ENCODE results near the gene GRM1. TPM values are rescaled to one million over a fixed set of nuclear protein-coding genes. Genes with fewer than 3 reads are reported as not detected.

Gene GRM1
- total RNA-seq, 1 donor from 2014 or later = under 0.01 TPM

GRCh38 chr6:146071781-146072180 lies 42.9 kb downstream of the GRM1 start:
- TF ChIP-seq CTCF (IDR thresholded peaks at IDR 0.05; ENCODE audit: insufficient read depth, low read length, poor library complexity, severe bottlenecking) = no peak
- DNase-seq (ENCODE audit: low read depth) = no peak

GRCh38 chr6:146077992-146078391 lies 49.1 kb downstream of the GRM1 start:
- TF ChIP-seq CTCF (IDR thresholded peaks at IDR 0.05; ENCODE audit: insufficient read depth, low read length, poor library complexity, severe bottlenecking) = no peak
- no peaks in the 10 kb centered on the region for H3K27me3 ChIP-seq (ENCODE audit: control insufficient read depth, insufficient read depth, low read length)
- H3K4me3 ChIP-seq (ENCODE audit: low read depth, low read length) = no peak overlapping the region
- DNase-seq (ENCODE audit: low read depth) = no peak
- H3K36me3 ChIP-seq (ENCODE audit: control insufficient read depth, insufficient read depth, low read length) = no peaks in the 10 kb centered on the region

More at GRCh38 chr6:146071781-146072180, 42.9 kb downstream of the GRM1 start:
- Histone ChIP-seq H3K4me3 (ENCODE audit: low read depth, low read length) (no peak overlapping the region), H3K27me3 (ENCODE audit: control insufficient read depth, insufficient read depth, low read length) (no peaks in the 10 kb centered on the region), H3K36me3 (ENCODE audit: control insufficient read depth, insufficient read depth, low read length) (no peaks in the 10 kb centered on the region)

GRCh38 chr6:146087386-146087785 lies 58.5 kb downstream of the GRM1 start:
- no peak for TF ChIP-seq CTCF (IDR thresholded peaks at IDR 0.05; ENCODE audit: insufficient read depth, low read length, poor library complexity, severe bottlenecking)
- Histone ChIP-seq H3K36me3 (ENCODE audit: control insufficient read depth, insufficient read depth, low read length) (no peaks in the 10 kb centered on the region), H3K4me3 (ENCODE audit: low read depth, low read length) (no peak overlapping the region), H3K27me3 (ENCODE audit: control insufficient read depth, insufficient read depth, low read length) (no peaks in the 10 kb centered on the region)
- no peak for DNase-seq (ENCODE audit: low read depth)

GRCh38 chr6:146090474-146090873 lies 61.6 kb downstream of the GRM1 start:
- H3K27me3 ChIP-seq (ENCODE audit: control insufficient read depth, insufficient read depth, low read length) = no peaks in the 10 kb centered on the region
- no peaks in the 10 kb centered on the region for H3K36me3 ChIP-seq (ENCODE audit: control insufficient read depth, insufficient read depth, low read length)
- no peak overlapping the region for H3K4me3 ChIP-seq (ENCODE audit: low read depth, low read length)
- no peak for TF ChIP-seq CTCF (IDR thresholded peaks at IDR 0.05; ENCODE audit: insufficient read depth, low read length, poor library complexity, severe bottlenecking)
- peak; percentile 65 for DNase-seq (ENCODE audit: low read depth)

GRCh38 chr6:146092961-146093686 lies 64.3 kb downstream of the GRM1 start:
- no peaks in the 10 kb centered on the region for H3K27me3 ChIP-seq (ENCODE audit: control insufficient read depth, insufficient read depth, low read length)
- H3K36me3 ChIP-seq (ENCODE audit: control insufficient read depth, insufficient read depth, low read length) = no peaks in the 10 kb centered on the region
- DNase-seq (ENCODE audit: low read depth) = no peak
- no peak for TF ChIP-seq CTCF (IDR thresholded peaks at IDR 0.05; ENCODE audit: insufficient read depth, low read length, poor library complexity, severe bottlenecking)
- no peak overlapping the region for H3K4me3 ChIP-seq (ENCODE audit: low read depth, low read length)

- H3K4me3 ChIP-seq (ENCODE audit: low read depth, low read length) = no peak overlapping the region
- H3K27me3 ChIP-seq (ENCODE audit: control insufficient read depth, insufficient read depth, low read length) = no peaks in the 10 kb centered on the region
- TF ChIP-seq CTCF (IDR thresholded peaks at IDR 0.05; ENCODE audit: insufficient read depth, low read length, poor library complexity, severe bottlenecking) = no peak
- H3K36me3 ChIP-seq (ENCODE audit: control insufficient read depth, insufficient read depth, low read length) = no peaks in the 10 kb centered on the region
- DNase-seq (ENCODE audit: low read depth) = no peak
These were observed 66.6 kb downstream of the GRM1 start for GRCh38 chr6:146095481-146095880.

All from kidney epithelial cell (primary cell).